Stromal cell of bone marrow (primary cell): Measurements from ENCODE around the gene ZNF202.
A peak's percentile ranks its signal among the peaks of the same experiment; 100 is the strongest.
"Not testable (repeated sequence)": the region's sequence is repeated elsewhere in the genome, so short reads cannot be mapped to it uniquely, and the experiment has no call there.

ENCODE experiments used
- DNase-seq: peaks from one replicate; pipeline ENCODE4 v3.0.0-alpha.2; 2012; ENCODE audit warnings: low read depth

ZNF202 gene

DNA sequence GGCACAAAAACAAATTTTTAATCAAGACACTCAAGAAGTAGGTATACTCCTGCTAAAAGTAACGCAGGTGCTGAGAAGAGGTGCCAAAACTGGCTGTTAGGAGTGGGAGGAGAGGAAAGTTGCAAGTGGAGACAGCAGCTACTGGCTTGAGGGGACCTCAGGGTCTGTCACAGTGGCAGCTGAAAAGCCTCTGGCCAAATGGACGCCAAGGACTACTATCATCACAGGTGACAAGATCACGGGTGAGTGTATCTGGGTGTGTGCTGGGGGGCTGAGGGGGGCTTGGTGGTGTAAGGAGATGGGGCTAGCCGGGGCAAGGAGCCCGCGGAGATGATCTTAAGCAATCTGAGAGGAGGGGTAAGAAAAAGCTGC, 687 bp downstream of the ZNF202 start:
- no peak for DNase-seq

DNA sequence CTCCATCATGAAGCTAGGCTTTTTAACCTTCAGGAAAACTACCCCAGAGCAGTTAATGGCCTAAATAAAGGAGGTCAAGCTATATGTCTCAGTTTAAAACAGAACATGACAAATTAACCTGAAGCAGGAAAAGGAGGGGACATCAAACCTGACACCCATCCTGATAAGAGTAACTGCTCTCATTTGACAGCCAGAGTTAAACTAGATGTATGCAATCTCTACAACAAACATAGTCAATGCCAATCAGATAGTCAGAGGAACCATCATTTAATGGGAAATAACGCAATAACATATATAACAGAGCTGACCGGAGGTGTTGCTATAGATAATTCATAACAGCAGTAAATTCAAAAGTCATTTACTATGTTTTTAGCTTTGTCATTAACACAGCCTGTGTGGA, 3.1 kb downstream of the ZNF202 start:
- no peak for DNase-seq

DNA sequence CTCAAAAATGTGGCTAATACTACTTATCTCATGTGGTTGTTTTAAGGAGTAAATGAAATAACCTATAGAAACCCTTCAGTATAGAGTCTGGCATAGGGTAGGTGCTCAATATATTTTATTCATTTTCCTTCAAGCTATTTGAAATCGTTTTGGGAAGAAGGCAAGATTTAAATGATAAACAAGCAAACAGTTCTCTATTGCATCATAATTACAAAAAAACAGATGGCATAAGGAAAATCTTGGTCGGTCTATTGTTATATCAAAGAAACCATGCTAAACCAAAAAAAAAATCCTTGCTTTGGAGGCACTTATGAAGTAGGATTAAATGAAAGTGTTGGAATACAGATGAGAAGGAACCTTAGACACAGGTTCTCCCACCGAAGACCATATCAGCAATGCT, 4.7 kb downstream of the ZNF202 start:
- no peak for DNase-seq

DNA sequence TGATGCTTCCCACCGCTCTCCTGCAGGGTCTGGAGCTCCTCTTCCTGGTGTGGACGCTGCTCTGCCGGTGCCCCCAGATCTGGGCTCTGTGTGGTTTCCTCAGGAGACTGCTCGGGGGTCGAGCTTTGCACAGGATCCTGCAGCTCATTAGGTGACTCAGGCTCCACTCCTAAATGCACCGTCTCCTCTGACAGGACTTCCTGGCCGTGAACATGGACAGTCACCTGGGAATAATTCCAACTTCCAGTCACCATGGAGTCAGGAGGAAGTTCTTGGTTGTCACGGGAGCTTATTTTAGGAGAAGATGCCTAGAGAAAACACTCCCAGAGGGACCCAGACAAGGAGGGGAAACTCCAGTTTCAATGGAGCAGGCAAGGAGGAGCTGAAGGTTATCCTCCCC, 11.9 kb downstream of the ZNF202 start:
- no peak for DNase-seq

DNA sequence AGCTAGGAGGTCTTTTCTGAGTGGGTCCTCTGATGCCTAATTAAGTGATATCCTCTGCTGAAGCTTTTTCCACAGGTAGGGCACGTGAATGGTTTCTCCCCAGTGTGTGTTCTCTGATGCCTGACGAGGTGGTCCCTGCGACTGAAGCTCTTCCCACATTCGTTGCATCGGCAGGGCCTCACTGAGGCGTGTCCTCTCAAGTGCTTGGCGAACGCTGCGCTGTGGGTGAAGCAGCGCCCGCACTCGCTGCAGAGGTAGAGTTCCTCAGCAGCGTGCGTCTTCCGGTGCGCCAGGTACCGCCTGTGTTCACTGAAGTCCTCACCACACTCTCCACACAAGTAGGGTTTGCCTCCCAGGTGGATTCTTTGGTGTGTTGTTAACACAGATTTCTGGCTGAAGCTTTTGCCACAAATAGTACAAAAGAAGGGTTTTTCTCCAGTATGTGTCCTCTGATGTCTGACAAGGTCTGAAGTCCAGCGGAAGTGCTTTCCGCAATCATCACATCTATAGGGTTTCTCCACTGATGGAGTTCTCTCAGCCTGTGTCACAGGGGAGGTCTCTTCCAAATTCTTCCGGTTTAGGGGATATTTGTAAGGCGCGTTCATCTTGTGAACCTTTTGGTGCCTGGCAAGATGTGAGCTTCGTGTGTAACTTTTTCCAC, 15.3 kb downstream of the ZNF202 start:
- DNase-seq, result no peak

DNA sequence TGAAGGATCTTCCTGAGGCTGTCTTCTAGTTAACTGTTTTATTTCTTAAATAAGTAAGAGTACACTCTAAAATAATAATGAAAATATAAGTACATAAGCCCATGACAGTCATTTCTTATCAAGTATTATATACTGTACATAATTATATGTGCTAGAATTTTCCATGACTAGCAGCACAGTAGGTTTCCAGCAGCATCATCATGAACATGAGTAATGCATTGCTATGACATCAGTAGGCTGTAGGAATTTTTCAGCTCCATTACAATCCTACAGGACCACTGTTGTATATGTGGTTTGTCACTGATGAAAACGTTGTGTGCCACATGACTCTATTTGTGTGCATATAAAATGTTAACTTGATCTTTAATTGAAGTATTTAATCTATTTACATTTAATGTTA, 22.0 kb downstream of the ZNF202 start:
- no peak for DNase-seq

DNA sequence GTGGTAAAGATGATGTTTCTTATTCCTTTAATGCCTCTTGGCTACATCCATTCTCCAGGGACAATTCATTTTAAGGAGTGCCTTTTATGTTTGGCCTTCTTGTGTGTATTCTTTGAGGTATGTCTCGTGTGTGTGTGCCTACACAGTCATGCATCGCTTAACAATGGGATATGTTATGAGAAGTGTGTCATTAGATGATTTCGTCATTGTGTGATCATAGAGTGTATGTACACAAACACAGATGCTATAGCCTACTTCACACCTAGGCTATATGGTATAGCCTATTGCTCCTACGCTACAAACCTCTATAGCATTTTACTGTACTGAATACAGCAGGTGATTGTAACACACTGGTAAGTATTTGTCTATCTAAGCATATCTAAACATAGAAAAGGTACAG, 23.0 kb downstream of the ZNF202 start:
- DNase-seq, result no peak

DNA sequence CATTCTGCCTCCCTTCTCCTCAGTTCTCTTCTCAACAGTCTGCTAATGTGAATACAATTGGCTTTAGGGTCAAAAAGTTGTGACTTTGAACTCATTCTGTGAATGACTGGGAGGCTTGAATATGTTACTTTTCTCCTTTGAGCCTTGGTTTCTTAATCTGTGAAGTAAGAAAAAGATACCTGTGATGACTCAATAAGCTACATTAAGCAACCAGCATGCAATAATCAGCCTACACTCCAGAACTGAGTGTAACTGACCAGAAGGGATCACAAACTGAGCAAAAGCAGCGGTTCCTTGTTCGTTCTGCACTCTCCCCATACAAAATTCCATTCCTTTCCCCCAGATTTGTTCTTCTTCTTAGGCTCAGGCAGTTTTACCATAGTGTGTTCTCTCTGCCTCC, 23.4 kb downstream of the ZNF202 start:
- no peak for DNase-seq

DNA sequence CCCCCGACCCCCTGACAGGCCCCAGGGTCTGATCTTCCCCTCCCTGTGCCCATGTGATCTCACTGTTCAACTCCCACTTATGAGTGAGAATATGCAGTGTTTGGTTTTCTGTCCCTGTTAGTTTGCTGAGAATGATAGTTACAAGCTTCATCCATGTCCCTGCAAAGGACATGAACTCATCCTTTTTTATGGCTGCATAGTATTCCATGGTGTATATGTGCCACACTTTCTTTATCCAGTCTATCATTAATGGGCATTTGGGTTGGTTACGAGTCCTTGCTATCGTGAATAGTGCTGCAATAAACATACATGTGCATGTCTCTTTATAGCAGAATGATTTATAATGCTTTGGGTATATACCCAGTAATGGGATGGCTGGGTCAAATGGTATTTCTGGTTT, 28.8 kb downstream of the ZNF202 start:
- not testable (repeated sequence) for DNase-seq

DNA sequence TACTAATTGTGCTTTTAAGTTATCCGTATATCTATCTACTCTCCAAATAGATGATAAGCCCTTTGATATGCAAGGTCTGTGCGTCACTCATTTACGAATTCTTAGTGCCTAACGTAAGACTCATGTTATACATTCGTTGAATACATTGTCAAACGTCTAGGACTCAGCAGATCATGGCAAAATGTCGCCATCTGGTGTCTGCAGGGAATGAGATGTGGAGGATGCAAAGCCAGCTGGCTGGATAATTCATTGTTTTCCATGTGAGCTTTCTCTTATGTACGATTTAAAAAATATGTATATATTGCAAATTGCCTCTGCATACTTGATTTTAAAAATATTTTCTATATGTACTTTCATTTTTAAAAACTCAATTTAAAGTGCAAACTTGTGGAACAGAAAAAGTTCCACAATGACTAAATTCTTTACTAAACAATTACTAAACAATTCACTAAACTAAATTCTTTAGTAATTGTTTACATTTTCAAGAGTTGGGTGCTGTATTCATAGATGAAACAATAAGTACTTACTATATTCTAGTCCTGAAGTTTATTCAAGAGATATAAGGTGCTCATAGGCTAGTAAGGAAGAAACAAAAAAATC, 33.8 kb downstream of the ZNF202 start:
- peak; percentile 48 for DNase-seq

DNA sequence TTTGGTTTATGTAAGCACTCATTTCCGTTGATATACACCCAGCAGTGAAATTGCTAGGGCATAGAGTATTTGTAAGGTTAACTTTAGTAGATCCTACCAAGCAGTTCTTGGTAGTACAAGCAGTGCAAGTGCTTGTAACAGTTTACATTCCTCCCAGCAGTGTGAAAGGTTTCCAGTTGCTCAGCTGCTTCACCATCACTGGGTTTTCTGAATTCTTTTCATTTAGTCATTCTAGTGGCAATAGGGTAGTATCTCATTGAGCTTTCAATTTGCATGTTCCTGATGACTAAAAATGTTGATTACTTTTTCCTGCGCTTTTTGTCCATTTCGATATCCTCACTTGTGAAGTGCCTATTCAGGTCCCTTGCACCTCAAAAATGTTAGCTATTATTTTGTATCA, 34.3 kb downstream of the ZNF202 start:
- no peak for DNase-seq

DNA sequence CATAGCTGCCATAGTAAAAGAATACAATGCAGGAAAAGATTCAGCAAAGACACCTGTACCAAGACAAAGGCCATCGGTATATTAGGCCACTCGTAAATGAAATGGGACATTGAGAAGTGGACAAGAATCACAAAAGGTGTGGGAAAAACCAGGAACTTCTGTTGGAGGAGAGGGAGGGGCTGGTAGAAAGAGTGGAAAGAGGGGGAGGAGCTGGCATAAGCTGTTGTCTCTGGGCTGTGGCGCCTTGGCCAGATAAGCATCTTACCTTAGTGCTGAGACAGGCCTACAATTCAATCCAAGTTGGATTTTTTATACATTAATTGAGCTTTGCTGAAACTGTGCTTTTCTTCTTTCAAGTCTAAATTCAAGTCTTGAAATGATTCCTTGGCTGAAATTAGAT, 37.1 kb downstream of the ZNF202 start:
- no peak for DNase-seq

DNA sequence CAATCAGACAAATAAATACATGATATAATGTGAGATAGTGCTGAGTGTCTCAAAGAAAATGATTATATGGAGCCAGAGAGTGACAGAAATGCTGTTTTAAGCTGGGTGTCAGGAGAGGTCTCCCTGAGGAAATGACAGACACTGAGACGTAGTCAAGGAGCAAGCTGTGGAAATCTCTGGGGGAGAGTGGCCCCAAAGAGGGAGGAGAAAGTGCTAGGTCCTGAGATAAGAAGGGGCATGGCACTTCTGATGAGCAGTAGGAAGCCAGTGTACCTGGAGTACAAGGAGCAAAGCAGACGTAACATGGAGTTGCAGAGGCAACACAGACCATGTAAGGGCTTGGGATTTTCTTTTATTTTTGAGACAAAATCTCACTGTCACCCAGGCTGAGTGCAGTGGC, 38.8 kb downstream of the ZNF202 start:
- no peak for DNase-seq

DNA sequence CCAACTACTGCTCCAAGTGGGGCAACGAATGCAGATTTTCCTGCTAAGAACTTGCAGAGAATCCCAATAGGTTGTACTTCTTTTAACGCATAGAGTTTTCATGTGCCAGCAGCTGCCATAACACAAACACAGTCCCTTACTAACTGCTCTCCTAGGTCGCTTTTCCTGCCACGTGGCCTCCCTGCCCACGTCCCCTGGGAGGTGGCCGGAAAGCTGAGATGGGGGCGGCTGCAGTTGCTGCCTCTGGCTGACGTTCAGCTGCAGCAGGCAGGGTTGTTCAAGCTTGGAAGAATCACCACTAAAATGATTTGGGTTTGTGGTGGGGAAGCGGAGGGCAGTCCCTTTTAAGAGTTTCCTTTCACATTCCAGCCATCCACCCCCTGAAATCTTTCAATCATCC, 39.3 kb downstream of the ZNF202 start:
- no peak for DNase-seq

DNA sequence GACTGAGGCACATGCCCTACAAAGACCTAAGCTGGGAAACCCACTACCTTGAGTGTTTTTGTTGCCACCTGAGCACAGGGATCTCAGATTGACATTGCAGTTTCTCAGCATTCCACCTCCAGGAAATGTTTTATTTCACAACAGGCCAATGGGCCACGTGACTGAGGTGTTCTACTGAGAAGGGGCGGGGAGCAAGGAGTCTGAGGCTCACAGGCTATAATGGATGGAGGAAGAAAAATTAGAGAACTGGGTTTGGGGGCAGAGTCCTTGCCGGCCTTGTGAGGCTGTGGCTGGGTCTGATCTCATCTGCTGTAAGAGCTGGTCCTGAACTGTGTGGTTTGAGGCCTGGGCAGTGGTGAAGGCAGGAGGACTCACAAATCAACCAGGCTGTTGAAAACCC, 40.7 kb downstream of the ZNF202 start:
- no peak for DNase-seq

DNA sequence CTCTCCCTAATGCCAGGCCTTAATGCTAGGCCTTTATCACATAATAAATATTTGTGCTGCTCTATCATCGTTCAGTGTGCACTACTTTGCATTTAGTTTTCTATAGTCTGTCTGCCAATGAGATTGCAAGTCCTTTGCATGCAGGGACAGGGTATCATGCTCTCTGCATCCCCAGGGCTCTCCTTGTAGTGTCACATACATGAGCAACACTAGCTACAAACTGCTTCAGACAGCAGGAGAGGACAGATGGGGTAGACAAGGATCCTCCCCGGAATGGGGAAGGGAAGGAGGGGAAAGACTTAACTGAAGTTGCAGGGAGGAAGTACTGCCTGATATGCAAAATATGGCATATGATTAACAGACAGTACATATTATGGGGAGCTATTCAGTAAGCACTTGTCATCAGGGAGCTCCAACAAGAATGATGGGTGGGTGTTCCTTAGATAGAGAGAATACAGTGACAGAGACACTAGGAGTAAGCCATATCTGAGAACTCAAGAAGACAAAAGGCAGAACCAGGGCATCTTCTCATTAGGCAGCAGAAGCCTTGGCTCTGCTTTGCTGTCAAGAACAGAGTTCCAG, 42.8 kb downstream of the ZNF202 start:
- DNase-seq, result no peak

DNA sequence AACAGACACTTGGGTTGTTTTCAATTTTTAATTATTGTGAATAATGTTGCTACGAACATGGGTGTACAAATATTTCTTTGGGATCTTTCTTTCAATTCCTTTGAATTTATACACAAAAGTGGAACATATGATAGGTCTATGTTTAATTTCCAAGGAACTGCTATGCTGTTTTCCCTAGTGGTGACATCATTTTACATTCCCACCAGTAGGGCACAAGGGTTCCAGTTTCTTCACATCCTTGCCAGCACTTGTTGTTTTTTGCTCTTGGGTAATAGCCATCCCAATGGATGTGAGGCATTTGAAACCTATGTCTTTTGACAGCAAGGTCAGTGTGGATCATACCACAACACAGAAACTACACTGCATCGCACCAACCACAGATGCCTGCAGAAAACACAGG, 45.3 kb downstream of the ZNF202 start:
- DNase-seq, result no peak

DNA sequence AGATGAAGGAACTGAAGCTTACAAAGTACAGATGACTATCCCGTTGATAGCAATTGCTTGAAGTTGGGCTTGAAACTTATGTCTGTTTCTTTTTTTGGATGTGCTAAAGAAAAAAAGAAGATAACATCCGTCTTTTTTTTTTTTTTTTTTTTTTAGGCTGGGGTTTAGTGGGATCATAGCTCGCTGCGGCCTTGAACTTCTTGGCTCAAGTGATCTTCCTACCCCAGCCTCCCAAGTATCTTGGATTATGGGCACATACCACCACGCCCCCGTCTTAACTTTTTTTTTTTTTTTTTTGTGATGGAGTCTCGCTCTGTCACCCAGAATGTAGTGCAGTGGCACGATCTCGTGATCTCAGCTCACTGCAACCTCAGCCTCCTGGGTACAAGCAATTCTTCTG, 46.2 kb downstream of the ZNF202 start:
- no peak for DNase-seq

DNA sequence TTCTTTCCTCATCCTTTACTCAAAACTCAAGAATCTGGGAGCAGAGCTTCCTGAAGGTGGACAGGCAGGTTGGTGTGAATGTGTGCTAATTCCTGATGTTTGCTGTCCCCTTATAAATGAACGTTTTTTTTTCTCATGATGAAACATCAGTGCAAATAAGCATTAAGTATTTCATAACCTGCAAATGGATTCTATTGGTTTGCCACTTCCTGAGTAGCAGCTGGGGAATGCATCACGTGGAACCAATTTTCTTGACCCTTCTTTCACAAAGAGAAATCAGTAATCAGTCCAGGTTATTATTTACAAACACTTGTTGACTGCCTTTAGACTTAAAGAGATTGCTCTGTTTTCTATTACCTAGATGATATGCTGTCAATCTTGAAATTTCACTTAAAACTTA, 46.9 kb downstream of the ZNF202 start:
- no peak for DNase-seq

DNA sequence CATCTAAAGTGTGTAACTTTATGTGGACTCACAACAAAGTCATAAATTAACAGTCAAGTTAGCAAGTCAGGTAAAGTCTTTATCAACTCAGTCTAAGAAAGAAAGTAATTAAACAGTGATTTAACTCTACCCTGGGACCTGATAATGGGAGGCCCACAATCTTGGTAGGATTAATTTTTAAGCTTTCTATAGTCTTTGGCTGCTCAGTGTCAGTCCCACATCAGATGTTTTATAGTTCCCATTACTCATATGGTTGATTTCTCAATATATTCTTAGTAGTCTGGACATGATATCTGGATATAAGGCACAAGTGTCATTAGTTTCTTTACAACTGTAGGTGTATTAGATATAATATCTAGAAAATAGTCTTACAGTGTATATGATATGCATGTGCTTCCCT, 48.5 kb downstream of the ZNF202 start:
- DNase-seq, result no peak

DNA sequence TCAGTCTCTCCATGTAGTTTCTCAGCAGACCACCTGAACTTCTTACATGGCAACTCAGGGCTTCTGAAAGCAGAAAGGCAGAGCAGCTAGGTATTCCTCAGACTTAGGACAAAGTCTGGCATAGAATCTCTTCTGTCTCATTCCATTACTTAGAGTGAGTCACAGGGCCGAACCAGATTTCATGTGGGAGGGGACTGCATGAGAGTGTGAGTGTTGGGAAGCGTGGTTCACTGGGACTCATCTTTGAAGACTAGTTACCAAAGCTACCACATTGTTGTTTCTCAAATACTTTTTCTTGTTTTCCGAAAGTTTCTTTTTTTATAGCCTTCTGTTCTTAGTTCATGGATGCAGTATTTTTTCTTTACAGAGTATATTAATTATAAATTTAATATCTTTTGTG, 51.0 kb downstream of the ZNF202 start:
- DNase-seq, result peak; percentile 43

DNA sequence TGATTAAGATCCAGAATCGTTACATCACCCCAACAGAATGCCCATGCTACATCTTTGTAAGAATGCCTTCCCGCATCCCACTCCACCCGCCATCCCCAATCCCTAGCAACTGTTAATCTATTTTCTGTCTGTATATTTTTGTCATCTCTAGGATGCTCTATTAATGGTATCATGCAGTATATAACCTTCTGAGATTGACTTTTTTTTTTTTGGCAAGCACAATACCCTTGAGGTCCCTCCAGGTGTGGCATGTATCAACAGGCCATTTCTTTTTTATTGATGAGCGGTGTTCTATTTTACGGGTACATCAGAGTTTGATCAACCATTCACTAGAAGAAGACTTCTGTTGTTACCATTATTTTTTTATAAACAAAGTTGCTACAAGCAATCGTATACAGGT, 56.9 kb downstream of the ZNF202 start:
- no peak for DNase-seq

DNA sequence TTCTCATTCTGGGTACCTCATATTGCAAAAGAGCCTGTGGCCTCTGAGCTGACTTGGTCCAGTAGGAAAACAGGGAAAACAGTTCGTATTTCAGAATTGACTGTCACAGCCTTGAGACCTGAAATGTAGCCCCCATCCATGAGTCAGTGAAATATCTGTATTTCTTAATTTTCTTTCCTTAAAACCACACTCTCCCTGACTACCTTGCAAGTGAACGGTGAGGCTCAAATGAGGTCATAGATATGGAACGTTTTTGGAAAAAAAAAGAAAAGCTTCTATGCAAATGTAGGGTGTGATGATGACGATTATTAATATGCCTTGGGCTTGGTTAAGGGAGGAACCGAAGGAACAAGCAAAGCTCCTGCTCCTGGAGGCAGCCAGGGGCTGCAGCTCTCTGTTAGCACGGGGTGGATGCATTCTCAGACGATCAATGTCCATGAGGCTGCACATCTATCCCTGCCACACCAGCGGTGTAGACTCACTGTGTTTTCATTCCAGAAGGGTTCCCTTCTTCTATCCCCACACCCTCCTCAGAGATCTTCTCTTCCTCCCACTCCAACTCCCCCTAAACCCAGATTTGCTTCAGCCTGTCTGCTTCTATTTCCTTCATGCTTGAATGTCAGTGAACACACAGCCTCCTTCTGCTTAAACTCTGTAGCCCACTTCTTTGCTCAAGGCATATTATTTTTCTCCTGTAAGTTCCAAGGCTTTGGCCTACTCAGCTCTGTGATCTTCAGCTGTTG, 57.9 kb downstream of the ZNF202 start:
- no peak for DNase-seq
